Neural progenitor cell (in vitro differentiated cells): ENCODE results near the gene PSMD11. TPM values are rescaled to one million over a fixed set of nuclear protein-coding genes. Genes with fewer than 3 reads are reported as not detected.
A peak's percentile ranks its signal among the peaks of the same experiment; 100 is the strongest.

ENCODE experiments used
- DNase-seq: peaks from one replicate; pipeline ENCODE4 v3.0.0-alpha.2; 2016; ENCODE audit warnings: low spot score
- H2AFZ ChIP-seq: fragments of 200-600 bp; sonication (generic); replicated peaks from 2 replicates; pipeline ENCODE4 v1.6.1; 2016; ENCODE audit warnings: antibody characterized with exemption
- H3F3A ChIP-seq: fragments of 200-600 bp; sonication (generic); 2 replicates; pipeline ENCODE4 v1.6.1; 2016; ENCODE audit warnings: antibody characterized with exemption, low read depth
- H3K27ac ChIP-seq: fragments of 200-600 bp; sonication (generic); 2 replicates; pipeline ENCODE4 v1.5.1; 2016; ENCODE audit warnings: mild to moderate bottlenecking
- H3K27me3 ChIP-seq: fragments of 200-600 bp; sonication (generic); 2 replicates; pipeline ENCODE4 v1.6.1; 2016; ENCODE audit warnings: mild to moderate bottlenecking, moderate library complexity
- H3K36me3 ChIP-seq: fragments of 200-600 bp; sonication (generic); 2 replicates; pipeline ENCODE4 v1.5.1; 2016
- H3K4me1 ChIP-seq: fragments of 200-600 bp; sonication (generic); 2 replicates; pipeline ENCODE4 v1.6.1; 2016; ENCODE audit warnings: mixed run types
- H3K4me2 ChIP-seq: fragments of 200-600 bp; sonication (generic); 2 replicates; pipeline ENCODE4 v1.6.1; 2016
- H3K4me3 ChIP-seq: fragments of 200-600 bp; sonication (generic); 2 replicates; pipeline ENCODE4 v1.5.1; 2016
- H3K79me2 ChIP-seq: fragments of 200-600 bp; sonication (generic); 2 replicates; pipeline ENCODE4 v1.6.1; 2016; ENCODE audit warnings: low read depth
- H3K9ac ChIP-seq: fragments of 200-600 bp; sonication (generic); 2 replicates; pipeline ENCODE4 v1.6.1; 2016
- H3K9me3 ChIP-seq: fragments of 200-600 bp; sonication (generic); 2 replicates; pipeline ENCODE4 v1.5.1; 2016; ENCODE audit warnings: low read depth
- H4K20me1 ChIP-seq: fragments of 200-600 bp; sonication (generic); 2 replicates; pipeline ENCODE4 v1.6.1; 2016; ENCODE audit warnings: low read depth
- H3K27ac Mint-ChIP-seq: 3 replicates; pipeline ENCODE4 v1.8.0; 2021; ENCODE audit warnings: mixed read lengths
- H3K27me3 Mint-ChIP-seq: 2 replicates; pipeline ENCODE4 v1.8.0; 2022; ENCODE audit warnings: low read depth, mild to moderate bottlenecking, inconsistent platforms, moderate library complexity, mixed read lengths; ENCODE audit not compliant: insufficient read depth
- H3K36me3 Mint-ChIP-seq: 3 replicates; pipeline ENCODE4 v1.8.0; 2021; ENCODE audit warnings: mixed read lengths
- H3K4me1 Mint-ChIP-seq: 3 replicates; pipeline ENCODE4 v1.8.0; 2021; ENCODE audit warnings: mixed read lengths
- H3K4me3 Mint-ChIP-seq: 3 replicates; pipeline ENCODE4 v1.8.0; 2021; ENCODE audit warnings: mild to moderate bottlenecking, moderate library complexity, mixed read lengths
- H3K9me3 Mint-ChIP-seq: 3 replicates; pipeline ENCODE4 v1.8.0; 2020; ENCODE audit warnings: mixed read lengths
- CTCF ChIP-seq: fragments of 200-600 bp; sonication (generic); IDR thresholded peaks from 2 replicates; pipeline ENCODE4 v1.5.1; 2017; ENCODE audit warnings: antibody characterized with exemption, mild to moderate bottlenecking
- EZH2 ChIP-seq: fragments of 200-600 bp; sonication (generic); IDR thresholded peaks from 2 replicates; pipeline ENCODE4 v1.6.1; 2017; ENCODE audit warnings: antibody characterized with exemption, mild to moderate bottlenecking, moderate library complexity
- EZH2phosphoT487 ChIP-seq: fragments of 200-600 bp; sonication (generic); IDR thresholded peaks from 2 replicates; pipeline ENCODE4 v1.6.1; 2017; ENCODE audit warnings: antibody characterized with exemption
- total RNA-seq: library from RNA; depleted of rRNA; stranded (reverse); fragments of >200 nt; gene quantifications from 2 replicates; pipeline ENCODE4 v1.2.3, GENCODE V29; 2015; ENCODE audit warnings: low replicate concordance

PSMD11 gene
- total RNA-seq, 1 donor from 2014 or later: 101 TPM

- Histone ChIP-seq H3F3A (peaks cover 50% of the 10 kb centered on the region), H3K27me3 (no peaks in the 10 kb centered on the region), H3K36me3 (peaks cover 5% of the 10 kb centered on the region), H3K9ac (no peak overlapping the region), H3K4me3 (no peak overlapping the region), H3K79me2 (no peaks in the 10 kb centered on the region), H2AFZ (no peak overlapping the region), H3K4me2 (no peak overlapping the region), H4K20me1 (peaks cover 9% of the 10 kb centered on the region), H3K27ac (no peak overlapping the region), H3K4me1 (peaks cover 27% of the 10 kb centered on the region), H3K9me3 (no peaks in the 10 kb centered on the region)
- H3K9me3 Mint-ChIP-seq: no peaks in the 10 kb centered on the region
- H3K27me3 Mint-ChIP-seq: no peaks in the 10 kb centered on the region
- peak overlapping the region; percentile 78 for H3K27ac Mint-ChIP-seq
- TF ChIP-seq EZH2 (no peak), EZH2phosphoT487 (no peak), CTCF (no peak)
- H3K36me3 Mint-ChIP-seq: peaks cover 41% of the 10 kb centered on the region
- DNase-seq: no peak
- peaks cover 42% of the 10 kb centered on the region for H3K4me1 Mint-ChIP-seq
- no peak overlapping the region for H3K4me3 Mint-ChIP-seq
Observed at GRCh38 chr17:32481193-32481592, 36.9 kb downstream of the PSMD11 start.

- H3K27me3 Mint-ChIP-seq: peaks cover 2% of the 10 kb centered on the region
- peaks cover under 1% of the 10 kb centered on the region for H3K79me2 ChIP-seq
- H3K9me3 ChIP-seq: no peaks in the 10 kb centered on the region
- peaks cover 3% of the 10 kb centered on the region for H3K36me3 ChIP-seq
- H3K27ac Mint-ChIP-seq: no peak overlapping the region
- H3K27ac ChIP-seq: peak overlapping the region; percentile 6
- H3K4me1 ChIP-seq: peaks cover 27% of the 10 kb centered on the region
- peaks cover 44% of the 10 kb centered on the region for H3K4me1 Mint-ChIP-seq
- no peaks in the 10 kb centered on the region for H3K27me3 ChIP-seq
- DNase-seq: no peak
- H3K36me3 Mint-ChIP-seq: peaks cover 35% of the 10 kb centered on the region
- H3K4me2 ChIP-seq: peak overlapping the region; percentile 61
- H3F3A ChIP-seq: peaks cover 51% of the 10 kb centered on the region
- no peaks in the 10 kb centered on the region for H3K9me3 Mint-ChIP-seq
- H2AFZ ChIP-seq: no peak overlapping the region
- no peak overlapping the region for H3K4me3 ChIP-seq
- H3K4me3 Mint-ChIP-seq: no peak overlapping the region
- no peak overlapping the region for H3K9ac ChIP-seq
- TF ChIP-seq EZH2 (no peak), EZH2phosphoT487 (no peak)
- peaks cover 9% of the 10 kb centered on the region for H4K20me1 ChIP-seq
Observed at GRCh38 chr17:32482568-32483320, 38.4 kb downstream of the PSMD11 start.

GRCh38 chr17:32483451-32484019 lies 39.2 kb downstream of the PSMD11 start:
- Histone ChIP-seq H3K4me1 (peaks cover 35% of the 10 kb centered on the region), H3K9ac (no peak overlapping the region), H3K27ac (no peak overlapping the region), H3K79me2 (peaks cover 8% of the 10 kb centered on the region), H3F3A (peaks cover 51% of the 10 kb centered on the region), H3K36me3 (no peaks in the 10 kb centered on the region), H3K4me3 (no peak overlapping the region), H3K9me3 (no peaks in the 10 kb centered on the region), H2AFZ (peak overlapping the region; percentile 5), H3K27me3 (no peaks in the 10 kb centered on the region), H3K4me2 (peak overlapping the region; percentile 61), H4K20me1 (peaks cover 17% of the 10 kb centered on the region)
- peaks cover 32% of the 10 kb centered on the region for H3K36me3 Mint-ChIP-seq
- peak overlapping the region; percentile 34 for H3K4me3 Mint-ChIP-seq
- peak overlapping the region; percentile 67 for H3K27ac Mint-ChIP-seq
- H3K9me3 Mint-ChIP-seq: no peaks in the 10 kb centered on the region
- DNase-seq: peak; percentile 91
- peaks cover 2% of the 10 kb centered on the region for H3K27me3 Mint-ChIP-seq
- peaks cover 49% of the 10 kb centered on the region for H3K4me1 Mint-ChIP-seq
- peak; percentile 64 for TF ChIP-seq CTCF
- no peak for TF ChIP-seq EZH2

GRCh38 chr17:32484041-32484461 lies 39.7 kb downstream of the PSMD11 start:
- Mint-ChIP-seq H3K27me3 (peaks cover 2% of the 10 kb centered on the region), H3K9me3 (no peaks in the 10 kb centered on the region), H3K4me1 (peaks cover 55% of the 10 kb centered on the region), H3K4me3 (peak overlapping the region; percentile 34), H3K27ac (peak overlapping the region; percentile 67), H3K36me3 (peaks cover 32% of the 10 kb centered on the region)
- Histone ChIP-seq H3K36me3 (no peaks in the 10 kb centered on the region), H3K79me2 (peaks cover 13% of the 10 kb centered on the region), H3K27ac (no peak overlapping the region), H3K4me2 (peak overlapping the region; percentile 61), H2AFZ (no peak overlapping the region), H4K20me1 (peaks cover 22% of the 10 kb centered on the region), H3K27me3 (no peaks in the 10 kb centered on the region), H3K4me1 (peaks cover 40% of the 10 kb centered on the region), H3K4me3 (no peak overlapping the region), H3K9me3 (no peaks in the 10 kb centered on the region), H3K9ac (no peak overlapping the region), H3F3A (peaks cover 51% of the 10 kb centered on the region)
- TF ChIP-seq EZH2phosphoT487 (no peak), EZH2 (no peak), CTCF (no peak)
- no peak for DNase-seq
